Loucy (cell line): ENCODE results near the gene WASF2.

Source experiments
- H2AFZ ChIP-seq: fragments of 200-600 bp; sonication (generic); 2 replicates; pipeline ENCODE4 v1.6.0; 2016; ENCODE audit warnings: antibody characterized with exemption, mild to moderate bottlenecking, low read length, moderate library complexity
- H3F3A ChIP-seq: fragments of 200-600 bp; 2 replicates; pipeline ENCODE4 v1.6.0; 2016; ENCODE audit warnings: antibody characterized with exemption, low read depth, mild to moderate bottlenecking
- H3K27me3 ChIP-seq: fragments of 200-600 bp; sonication (generic); 2 replicates; pipeline ENCODE4 v1.6.1; 2014; ENCODE audit warnings: low read length, mild to moderate bottlenecking; ENCODE audit not compliant: insufficient read depth, poor library complexity, severe bottlenecking
- H3K36me3 ChIP-seq: fragments of 200-600 bp; sonication (generic); 2 replicates; pipeline ENCODE4 v1.6.1; 2016; ENCODE audit warnings: low read length; ENCODE audit not compliant: insufficient read depth
- H3K4me1 ChIP-seq: fragments of 200-600 bp; sonication (generic); 2 replicates; pipeline ENCODE4 v1.5.1; 2014; ENCODE audit warnings: low read length, mild to moderate bottlenecking; ENCODE audit not compliant: insufficient read depth, poor library complexity, severe bottlenecking
- H3K4me2 ChIP-seq: fragments of 200-600 bp; sonication (generic); 2 replicates; pipeline ENCODE4 v1.6.0; 2014; ENCODE audit warnings: antibody characterized with exemption, low read length, low read depth, mild to moderate bottlenecking; ENCODE audit not compliant: poor library complexity, severe bottlenecking
- H3K4me3 ChIP-seq: fragments of 200-600 bp; sonication (generic); 2 replicates; pipeline ENCODE4 v1.5.1; 2014; ENCODE audit warnings: low read length, mild to moderate bottlenecking, mixed read lengths; ENCODE audit not compliant: poor library complexity, severe bottlenecking
- H3K79me2 ChIP-seq: fragments of 200-600 bp; sonication (generic); 2 replicates; pipeline ENCODE4 v1.6.1; 2014; ENCODE audit warnings: low read length; ENCODE audit not compliant: insufficient read depth
- H3K9ac ChIP-seq: fragments of 200-600 bp; sonication (generic); 2 replicates; pipeline ENCODE4 v1.6.0; 2014; ENCODE audit warnings: mild to moderate bottlenecking, low read depth, low read length, moderate library complexity; ENCODE audit not compliant: poor library complexity, severe bottlenecking
- H3K9me2 ChIP-seq: fragments of 200-600 bp; sonication (generic); replicated peaks from 2 replicates; pipeline ENCODE4 v1.6.1; 2016; ENCODE audit warnings: low read depth, low read length, mixed read lengths
- H3K9me3 ChIP-seq: fragments of 200-600 bp; sonication (generic); 2 replicates; pipeline ENCODE4 v1.6.1; 2014; ENCODE audit warnings: mild to moderate bottlenecking, antibody characterized with exemption, low read length, low read depth; ENCODE audit not compliant: insufficient read depth
- H4K20me1 ChIP-seq: fragments of 200-600 bp; sonication (generic); 2 replicates; pipeline ENCODE4 v1.6.0; 2014; ENCODE audit warnings: antibody characterized with exemption, low read length, mild to moderate bottlenecking; ENCODE audit not compliant: insufficient read depth, poor library complexity, severe bottlenecking
- CTCF ChIP-seq: fragments of 200-600 bp; sonication (generic); conservative IDR thresholded peaks from 2 replicates; pipeline ENCODE4 v1.5.1; 2014; ENCODE audit warnings: mild to moderate bottlenecking, antibody characterized with exemption, low read length
- EZH2phosphoT487 ChIP-seq: fragments of 200-600 bp; IDR thresholded peaks from 2 replicates; pipeline ENCODE4 v1.6.1; 2018; ENCODE audit warnings: antibody characterized with exemption, mild to moderate bottlenecking, moderate library complexity, borderline replicate concordance

Gene WASF2

GRCh38 chr1:27358928-27359313 lies 131.0 kb downstream of the WASF2 start:
- Histone ChIP-seq H3F3A (no peaks in the 10 kb centered on the region), H3K4me3 (no peak overlapping the region), H4K20me1 (no peaks in the 10 kb centered on the region), H3K27me3 (no peaks in the 10 kb centered on the region), H3K9ac (no peak overlapping the region), H3K4me2 (no peak overlapping the region), H3K79me2 (no peaks in the 10 kb centered on the region), H3K36me3 (no peaks in the 10 kb centered on the region), H3K4me1 (no peaks in the 10 kb centered on the region), H2AFZ (no peak overlapping the region), H3K9me2 (no peaks in the 10 kb centered on the region), H3K9me3 (no peaks in the 10 kb centered on the region)
- TF ChIP-seq CTCF (no peak), EZH2phosphoT487 (no peak)

GRCh38 chr1:27358038-27358927 lies 131.7 kb downstream of the WASF2 start:
- Histone ChIP-seq H3K27me3 (no peaks in the 10 kb centered on the region), H2AFZ (no peak overlapping the region), H3K9ac (no peak overlapping the region), H4K20me1 (no peaks in the 10 kb centered on the region), H3K4me3 (no peak overlapping the region), H3F3A (no peaks in the 10 kb centered on the region), H3K79me2 (no peaks in the 10 kb centered on the region), H3K9me3 (no peaks in the 10 kb centered on the region), H3K9me2 (no peaks in the 10 kb centered on the region), H3K4me1 (no peaks in the 10 kb centered on the region), H3K36me3 (no peaks in the 10 kb centered on the region), H3K4me2 (no peak overlapping the region)
- no peak for TF ChIP-seq CTCF
- TF ChIP-seq EZH2phosphoT487 = no peak

GRCh38 chr1:27357281-27358037 lies 132.5 kb downstream of the WASF2 start:
- Histone ChIP-seq H3K9ac (peak overlapping the region; percentile 64), H3K4me2 (peak overlapping the region; percentile 67), H3K9me2 (no peaks in the 10 kb centered on the region), H4K20me1 (no peaks in the 10 kb centered on the region), H3F3A (no peaks in the 10 kb centered on the region), H3K27me3 (no peaks in the 10 kb centered on the region), H3K4me3 (peak overlapping the region; percentile 65), H3K36me3 (no peaks in the 10 kb centered on the region), H2AFZ (peak overlapping the region; percentile 77; the same call in 1 of the 2 replicates), H3K4me1 (no peaks in the 10 kb centered on the region), H3K79me2 (no peaks in the 10 kb centered on the region), H3K9me3 (no peaks in the 10 kb centered on the region)
- TF ChIP-seq CTCF = peak; percentile 89
- no peak for TF ChIP-seq EZH2phosphoT487
